Heart left ventricle (tissue), 13 donors: ENCODE data around the gene GRM7.

Experiments
- POLR2A ChIP-seq, 2 donors: fragments of 450-650 bp; IDR thresholded peaks; one replicate each; pipeline ENCODE4 v1.6.1; 2017; ENCODE audit warnings: antibody characterized with exemption in 2 of 2, mild to moderate bottlenecking in 2 of 2, moderate library complexity in 2 of 2
- TF ChIP-seq, protein P1 (sequence below), 12 donors: fragments of 200-600 bp; sonication (generic) in 4 of 12; IDR thresholded peaks; one replicate each; pipeline versions ENCODE4 v1.5.0 to v1.8.0; 2018 to 2022; ENCODE audit warnings: antibody characterized with exemption in 12 of 12, mild to moderate bottlenecking in 5 of 12
- donor health status: ischemic (EF 13 %, LVEDD 7.1; RV severe dilation, severe dysfunction).
- donor health status: DM: no; HTN: yes; CAD: no.
- donor health status: DM: no; HTN: no; CAD: no.
- donor health status: ischemic (EF 25% LVEDD 6.9; RV normal size, moderate dysfunction).
- donor health status: ischemic (EF 25% LVEDD 5.7; RV mildly dilated, moderate dysfunction).
- donor health status: ischemic (EF 35%, LVEDD 5.7; RV mildly dilated, moderate dysfunction).
- donor health status: nonischemic (EF 11% LVEDD 7.7; RV severe dilation, severe dysfunction).
- donor health status: DM: yes; HTN: yes; CAD: no.
- donor health status: PGD.
- donor health status: ischemic (EF 29% LVEDD 5.4; RV normal size, mild dysfunction).
- donor health status: nonischemic (EF 23%, LVEDD 6.1; RV moderate dilation, normal function).

DNA sequence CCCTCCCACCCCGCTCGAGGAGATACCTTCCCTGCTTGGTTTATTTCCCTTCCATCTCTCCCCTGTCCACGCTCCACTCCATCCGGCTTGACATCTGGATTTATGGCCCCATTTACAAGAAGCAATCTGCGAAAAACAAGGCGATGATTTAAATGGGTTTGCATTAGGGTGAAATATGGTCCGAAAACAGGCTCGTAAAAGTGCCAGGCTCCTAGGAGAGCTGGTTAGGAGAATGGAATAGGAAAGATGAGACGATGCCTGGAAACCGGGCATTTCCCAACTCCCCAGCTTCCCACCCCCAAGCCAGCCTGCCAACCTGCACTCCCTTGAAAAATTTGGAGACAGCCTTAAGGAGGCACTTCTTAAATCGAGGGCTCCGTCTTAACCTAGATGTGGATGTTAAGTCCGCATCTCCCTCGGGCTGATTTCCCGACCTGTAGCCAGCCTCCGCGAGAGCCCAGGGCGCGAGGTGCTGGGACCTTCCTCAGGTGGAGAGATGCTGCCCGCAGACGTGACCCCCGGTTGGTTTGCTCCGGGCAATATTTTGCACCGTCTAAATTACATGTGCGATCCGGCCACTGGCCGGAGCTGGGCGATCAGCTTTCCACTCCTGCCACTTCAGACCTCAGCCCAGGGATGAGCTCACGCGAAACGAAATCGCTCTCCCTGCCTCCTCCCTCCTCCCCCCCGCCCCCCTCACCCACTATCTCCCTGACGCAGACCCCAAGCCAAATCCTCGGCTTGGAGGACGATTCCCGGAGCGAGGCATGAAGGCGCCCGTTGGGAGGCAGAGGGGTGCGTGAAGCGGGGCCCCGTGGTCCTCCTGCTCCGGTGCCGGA lies 1.3 kb downstream of the GRM7 start:
- TF ChIP-seq, protein P1, sequence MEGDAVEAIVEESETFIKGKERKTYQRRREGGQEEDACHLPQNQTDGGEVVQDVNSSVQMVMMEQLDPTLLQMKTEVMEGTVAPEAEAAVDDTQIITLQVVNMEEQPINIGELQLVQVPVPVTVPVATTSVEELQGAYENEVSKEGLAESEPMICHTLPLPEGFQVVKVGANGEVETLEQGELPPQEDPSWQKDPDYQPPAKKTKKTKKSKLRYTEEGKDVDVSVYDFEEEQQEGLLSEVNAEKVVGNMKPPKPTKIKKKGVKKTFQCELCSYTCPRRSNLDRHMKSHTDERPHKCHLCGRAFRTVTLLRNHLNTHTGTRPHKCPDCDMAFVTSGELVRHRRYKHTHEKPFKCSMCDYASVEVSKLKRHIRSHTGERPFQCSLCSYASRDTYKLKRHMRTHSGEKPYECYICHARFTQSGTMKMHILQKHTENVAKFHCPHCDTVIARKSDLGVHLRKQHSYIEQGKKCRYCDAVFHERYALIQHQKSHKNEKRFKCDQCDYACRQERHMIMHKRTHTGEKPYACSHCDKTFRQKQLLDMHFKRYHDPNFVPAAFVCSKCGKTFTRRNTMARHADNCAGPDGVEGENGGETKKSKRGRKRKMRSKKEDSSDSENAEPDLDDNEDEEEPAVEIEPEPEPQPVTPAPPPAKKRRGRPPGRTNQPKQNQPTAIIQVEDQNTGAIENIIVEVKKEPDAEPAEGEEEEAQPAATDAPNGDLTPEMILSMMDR (IDR thresholded peaks at IDR 0.05), result no peak
- no peak for TF ChIP-seq POLR2A (IDR thresholded peaks at IDR 0.05)
